ENCODE measurements around the gene CLIC6.

Gene CLIC6

DNA sequence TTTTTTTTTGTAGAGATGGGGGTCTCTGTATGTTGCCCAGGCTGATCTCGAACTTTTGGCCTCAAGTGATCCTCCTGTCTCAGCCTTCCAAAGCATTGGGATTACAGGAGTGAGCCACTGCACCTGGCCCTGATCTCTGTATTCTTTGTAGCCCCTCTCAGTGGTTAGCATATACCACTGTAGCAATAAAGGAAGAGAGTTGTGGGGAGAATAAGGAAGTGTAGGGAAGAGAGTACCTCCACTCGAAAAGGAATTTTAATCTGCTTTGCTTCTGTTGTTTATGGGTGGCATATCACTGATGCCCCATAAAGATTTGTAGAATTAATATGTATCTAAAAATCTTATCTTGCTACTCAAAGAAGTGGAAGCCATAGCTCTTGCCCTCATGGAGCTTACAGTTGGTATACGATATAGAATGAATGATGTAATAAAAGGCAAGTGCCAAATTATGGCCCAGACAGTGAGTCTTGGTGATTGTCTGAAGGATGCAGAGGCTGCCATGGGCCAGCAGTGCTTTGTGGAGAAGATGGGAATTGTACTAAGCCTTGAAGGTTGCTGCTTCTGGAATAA is 96.0 kb downstream of the CLIC6 start:
- no peak for DNase-seq (ENCODE audit: low spot score)
- in situ Hi-C loops (cut with MboI; ENCODE audit: low pct_unique_long_range_greater_than_20kb, low sequenced_read_pairs, unreplicated experiment) = no loop called here
- TF ChIP-seq, protein P1, sequence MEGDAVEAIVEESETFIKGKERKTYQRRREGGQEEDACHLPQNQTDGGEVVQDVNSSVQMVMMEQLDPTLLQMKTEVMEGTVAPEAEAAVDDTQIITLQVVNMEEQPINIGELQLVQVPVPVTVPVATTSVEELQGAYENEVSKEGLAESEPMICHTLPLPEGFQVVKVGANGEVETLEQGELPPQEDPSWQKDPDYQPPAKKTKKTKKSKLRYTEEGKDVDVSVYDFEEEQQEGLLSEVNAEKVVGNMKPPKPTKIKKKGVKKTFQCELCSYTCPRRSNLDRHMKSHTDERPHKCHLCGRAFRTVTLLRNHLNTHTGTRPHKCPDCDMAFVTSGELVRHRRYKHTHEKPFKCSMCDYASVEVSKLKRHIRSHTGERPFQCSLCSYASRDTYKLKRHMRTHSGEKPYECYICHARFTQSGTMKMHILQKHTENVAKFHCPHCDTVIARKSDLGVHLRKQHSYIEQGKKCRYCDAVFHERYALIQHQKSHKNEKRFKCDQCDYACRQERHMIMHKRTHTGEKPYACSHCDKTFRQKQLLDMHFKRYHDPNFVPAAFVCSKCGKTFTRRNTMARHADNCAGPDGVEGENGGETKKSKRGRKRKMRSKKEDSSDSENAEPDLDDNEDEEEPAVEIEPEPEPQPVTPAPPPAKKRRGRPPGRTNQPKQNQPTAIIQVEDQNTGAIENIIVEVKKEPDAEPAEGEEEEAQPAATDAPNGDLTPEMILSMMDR (IDR thresholded peaks at IDR 0.05; ENCODE audit: extremely low read depth, insufficient read depth, missing control alignments) = no peak

DNA sequence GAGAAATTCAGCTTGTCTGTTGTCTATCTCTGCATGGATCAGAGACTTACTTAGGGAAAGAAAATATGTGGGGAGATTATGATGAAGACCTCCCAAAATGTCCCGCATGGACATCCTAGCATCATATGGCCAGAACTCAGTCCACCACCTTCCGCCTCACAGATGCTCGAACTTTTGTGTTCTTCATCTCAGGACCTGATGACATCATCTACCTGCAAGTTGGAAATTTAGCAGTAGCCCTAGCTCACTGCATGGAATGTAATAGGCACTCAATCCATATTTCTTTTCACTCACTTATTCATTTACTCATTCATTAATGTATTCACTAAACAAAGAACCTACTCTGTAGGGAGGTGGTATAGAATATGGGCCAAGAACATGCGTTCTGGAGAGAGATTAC is 96.8 kb downstream of the CLIC6 start:
- DNase-seq (ENCODE audit: low spot score) = no peak
- TF ChIP-seq, protein P1 (IDR thresholded peaks at IDR 0.05; ENCODE audit: extremely low read depth, insufficient read depth, missing control alignments) = no peak
- in situ Hi-C loops (cut with MboI; ENCODE audit: low pct_unique_long_range_greater_than_20kb, low sequenced_read_pairs, unreplicated experiment) = no loop called here

DNA sequence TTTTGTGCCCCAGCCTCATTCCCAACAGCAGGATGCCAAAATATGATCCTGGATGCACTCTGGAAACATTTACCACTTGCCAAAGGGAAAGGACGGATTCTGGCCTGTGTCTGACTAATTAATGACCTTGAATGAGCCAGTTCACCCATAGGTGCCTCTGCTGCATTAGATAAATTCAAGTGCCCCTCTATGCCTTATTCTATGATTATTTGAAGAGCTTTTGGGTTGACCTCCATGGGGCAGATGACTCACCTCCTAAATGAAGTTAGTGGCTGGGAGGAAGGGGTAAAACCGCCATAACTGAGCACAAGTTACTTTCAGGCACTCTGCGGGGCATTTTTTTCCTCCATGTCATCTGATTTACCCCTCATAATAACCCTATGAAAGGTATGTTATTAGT is 98.1 kb downstream of the CLIC6 start:
- DNase-seq (ENCODE audit: low spot score) = no peak
- TF ChIP-seq, protein P1 (IDR thresholded peaks at IDR 0.05; ENCODE audit: extremely low read depth, insufficient read depth, missing control alignments) = no peak
- in situ Hi-C loops (cut with MboI; ENCODE audit: low pct_unique_long_range_greater_than_20kb, low sequenced_read_pairs, unreplicated experiment) = no loop called here
